Amygdala (tissue), 56 donors: ENCODE data around the gene INPP4B.

Experiments used
- DNase-seq, 56 donors: peaks; one replicate each; lab custom pipeline; 2025; lab: John Stamatoyannopoulos, UW

The INPP4B gene

DNA sequence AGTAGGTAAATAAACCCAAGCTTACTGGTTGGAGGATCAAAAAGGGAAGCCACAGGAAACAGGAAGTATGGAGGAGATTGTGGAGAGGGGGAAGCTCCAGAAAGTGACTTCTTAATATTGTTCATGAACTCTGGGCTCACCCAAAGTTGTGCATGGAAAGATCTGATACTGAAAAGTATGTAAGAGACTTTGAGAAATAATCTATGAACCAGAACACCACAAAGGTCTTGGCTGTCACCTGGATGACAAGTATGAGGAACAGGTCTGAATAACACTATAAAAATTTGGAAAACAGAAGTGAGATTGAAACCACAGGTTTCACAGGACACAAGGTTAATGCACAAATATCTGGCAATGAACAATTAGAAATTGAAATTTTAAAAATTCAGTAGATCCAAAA, 567.4 kb downstream of the INPP4B start:
- DNase-seq = no peak

DNA sequence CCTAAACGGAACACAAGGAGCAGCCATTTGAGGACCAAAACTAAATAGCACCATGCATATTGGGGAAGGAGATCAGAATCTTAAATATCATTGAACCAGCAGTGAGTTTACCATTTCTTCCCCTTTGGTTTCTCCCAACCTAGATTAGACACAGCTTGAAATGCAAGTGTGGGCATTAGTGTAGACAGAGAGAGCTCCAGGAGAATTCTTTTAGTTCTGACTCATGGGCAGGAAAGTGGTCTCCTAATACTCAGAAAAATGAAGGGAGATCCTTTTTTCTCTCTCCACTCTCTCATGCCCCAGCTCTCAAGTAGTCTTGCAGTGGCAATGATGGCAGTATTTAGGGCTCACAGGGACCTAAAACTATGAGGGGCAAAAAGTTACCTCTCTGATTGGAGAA, 567.9 kb downstream of the INPP4B start:
- no peak for DNase-seq

DNA sequence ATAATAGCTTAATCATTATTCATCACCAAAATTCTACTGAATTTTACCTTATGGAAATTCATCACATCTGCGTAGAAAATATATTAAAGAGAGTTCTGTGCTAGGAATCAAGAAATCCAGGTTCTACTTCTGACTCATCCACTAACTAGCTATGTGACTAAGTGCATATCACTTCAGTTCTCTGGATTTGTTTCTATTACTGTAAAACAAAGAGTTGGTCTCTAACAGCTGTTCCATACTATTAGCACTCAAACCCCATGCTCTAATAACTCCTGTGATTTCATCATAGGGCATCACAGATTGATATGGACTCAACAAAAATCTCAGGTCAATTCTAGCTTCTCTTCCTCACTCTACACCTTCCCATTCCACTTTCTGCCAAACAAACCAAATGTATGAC, 572.0 kb downstream of the INPP4B start:
- no peak for DNase-seq

DNA sequence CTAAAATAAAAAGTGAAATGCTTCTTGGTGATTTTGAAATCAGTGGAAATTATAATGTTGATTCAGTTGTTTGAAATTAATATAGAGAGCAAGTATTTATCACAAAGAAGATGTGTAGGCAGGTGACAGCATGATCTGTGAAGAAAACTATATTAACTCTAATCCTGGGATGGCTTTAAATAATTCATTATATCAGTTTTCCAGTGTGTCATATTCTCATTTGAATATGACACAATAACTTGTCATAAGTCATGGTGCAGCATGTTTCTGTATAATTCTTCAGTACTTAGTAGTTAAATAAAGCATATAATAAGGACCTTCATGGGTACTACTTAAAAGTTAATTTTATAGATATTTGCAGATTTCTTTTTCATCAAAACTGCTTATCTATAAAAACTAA, 573.6 kb downstream of the INPP4B start:
- no peak for DNase-seq

DNA sequence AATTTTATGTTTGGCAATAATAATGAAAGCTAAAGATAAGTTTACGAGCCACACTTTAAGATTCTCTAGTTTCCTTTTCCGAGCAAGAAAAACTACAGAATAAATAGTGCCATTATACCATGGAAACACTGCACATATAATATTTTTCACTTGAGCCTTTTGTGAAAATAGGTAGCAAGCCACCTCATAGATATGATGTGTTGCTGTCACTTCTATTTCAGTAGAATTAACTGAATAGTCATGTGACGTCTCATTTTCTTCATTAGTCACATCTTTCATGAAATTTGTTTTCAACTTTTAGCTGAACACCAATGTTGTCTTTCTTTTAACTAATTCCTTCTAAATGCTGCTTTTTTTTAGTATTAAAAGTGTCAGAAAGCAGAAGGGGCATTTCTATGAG, 574.3 kb downstream of the INPP4B start:
- DNase-seq = no peak

DNA sequence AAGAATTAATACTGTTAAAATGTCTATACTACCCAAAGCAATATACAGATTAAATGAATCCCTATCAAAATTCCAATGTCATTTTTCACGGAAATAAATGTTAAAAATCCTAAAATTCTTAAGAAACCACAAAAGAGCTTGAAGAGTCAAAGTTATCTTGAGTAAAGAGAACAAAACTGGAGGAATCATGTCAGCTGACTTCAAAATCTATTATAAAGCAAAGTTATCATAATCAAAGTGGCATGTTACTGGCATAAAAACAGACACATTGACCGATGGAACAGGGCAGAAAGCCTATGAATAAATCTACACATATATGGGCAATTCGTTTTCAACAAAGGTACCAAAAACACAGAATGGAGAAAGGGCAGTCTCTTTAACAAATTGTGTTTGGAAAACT, 579.0 kb downstream of the INPP4B start:
- no peak for DNase-seq

DNA sequence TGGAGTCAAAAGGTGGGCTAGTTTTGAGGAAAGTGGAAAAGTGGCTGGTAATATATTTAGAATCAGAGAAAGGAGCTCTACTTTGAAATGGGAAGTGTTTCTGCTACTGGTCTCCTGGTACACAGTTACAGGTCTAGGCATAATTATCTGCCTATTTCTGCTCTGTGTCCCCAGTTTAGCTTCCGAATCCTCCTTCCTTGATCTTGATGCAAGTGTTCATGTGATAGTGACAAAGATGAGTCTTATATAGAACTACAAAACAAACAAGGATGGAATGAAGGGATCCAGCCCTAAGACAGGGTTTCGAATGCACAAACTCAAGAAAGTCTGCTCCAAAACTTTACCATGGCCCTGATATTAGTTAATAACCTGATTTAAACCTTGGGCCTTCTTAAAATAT, 580.2 kb downstream of the INPP4B start:
- no peak for DNase-seq

DNA sequence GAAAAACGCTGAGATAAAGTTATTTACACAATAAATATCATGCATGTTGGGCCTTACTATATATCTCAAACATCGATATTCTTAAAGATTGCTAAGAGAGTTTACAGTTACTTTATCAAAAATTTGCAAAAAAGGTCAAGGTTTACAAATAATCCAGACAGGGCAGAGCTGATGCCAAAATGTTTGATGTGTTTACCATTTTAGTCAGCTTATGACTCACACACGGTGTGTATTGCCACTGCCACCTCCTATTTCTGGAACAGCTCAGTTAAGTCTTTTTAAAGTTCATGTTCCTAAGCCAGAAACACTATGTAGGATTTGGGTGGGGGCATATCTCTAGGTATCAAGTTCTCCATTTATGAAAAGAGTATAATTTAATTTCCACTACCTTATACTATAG, 580.6 kb downstream of the INPP4B start:
- no peak for DNase-seq

DNA sequence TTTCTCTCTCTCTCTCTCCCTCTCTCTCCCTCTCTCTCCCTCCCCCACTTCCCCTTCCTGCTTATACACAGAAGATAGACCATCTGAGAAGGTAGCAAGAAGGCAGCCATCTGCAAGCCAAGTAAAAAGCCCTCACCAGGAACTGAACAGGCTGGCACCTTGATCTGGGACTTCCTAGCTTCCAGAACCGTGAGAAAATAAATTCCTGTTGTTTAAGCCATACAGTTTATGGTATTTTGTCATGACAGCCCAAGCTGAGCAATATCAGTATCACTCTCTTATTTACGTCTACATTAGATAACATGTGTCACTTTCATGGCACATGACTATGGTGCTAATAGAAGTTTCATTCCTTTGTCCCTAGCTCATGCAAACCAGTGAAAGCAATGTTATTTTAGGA, 581.1 kb downstream of the INPP4B start:
- DNase-seq = no peak

DNA sequence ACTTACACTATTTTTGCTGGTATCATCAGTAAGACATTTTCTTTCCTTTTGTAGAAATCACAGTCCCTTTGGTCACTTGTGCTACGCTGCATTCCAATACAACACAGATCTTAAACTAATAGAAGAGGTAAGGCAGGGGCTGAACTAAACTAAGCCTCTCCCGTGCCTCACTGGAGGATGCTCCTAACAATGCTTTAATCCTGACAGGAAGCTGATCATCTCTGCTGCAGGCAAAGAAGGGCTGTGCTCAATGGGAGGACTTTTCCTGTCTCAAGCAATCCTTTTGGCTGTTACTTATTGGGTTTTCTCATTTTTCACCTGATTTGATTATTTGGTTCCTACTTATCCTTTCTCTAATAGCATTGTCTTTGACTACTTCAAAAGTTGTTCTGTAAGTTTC, 583.1 kb downstream of the INPP4B start:
- DNase-seq = no peak

DNA sequence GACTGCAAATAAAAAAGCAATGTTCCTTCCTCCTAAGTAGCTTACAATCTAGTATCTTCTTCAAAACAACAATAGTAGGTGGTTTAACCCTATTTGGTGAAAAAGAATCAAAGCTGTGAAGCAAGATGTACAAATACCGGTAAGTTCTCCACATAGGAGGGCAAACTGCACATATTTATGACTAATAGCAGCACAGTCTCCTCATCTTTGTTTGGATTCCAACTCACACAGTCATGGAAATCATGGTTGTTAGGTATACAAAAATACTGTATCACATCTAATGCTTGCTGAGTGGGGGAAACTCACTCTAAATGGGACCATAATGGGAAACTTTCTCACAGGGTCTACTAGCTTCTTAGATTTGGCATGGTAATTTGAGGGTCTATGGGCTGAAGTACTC, 597.2 kb downstream of the INPP4B start:
- DNase-seq = no peak

DNA sequence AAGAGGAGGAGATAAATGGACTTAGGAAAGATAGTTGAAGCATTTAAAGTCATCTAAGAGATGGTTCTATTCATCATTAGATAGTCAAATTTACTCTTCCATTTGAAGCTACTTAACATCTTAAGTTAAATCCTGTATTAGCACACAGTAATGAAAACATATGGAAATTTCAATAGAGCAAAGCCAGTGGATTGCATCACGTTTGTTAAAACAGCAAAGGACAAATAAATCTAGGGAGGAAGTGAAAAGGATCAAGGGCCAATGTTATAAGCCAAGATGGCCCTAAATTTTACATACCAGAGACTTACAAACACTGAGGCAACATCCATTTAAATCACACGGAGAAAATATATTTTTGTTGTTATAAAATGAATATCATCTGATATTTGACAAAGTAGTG, 602.8 kb downstream of the INPP4B start:
- DNase-seq = no peak

DNA sequence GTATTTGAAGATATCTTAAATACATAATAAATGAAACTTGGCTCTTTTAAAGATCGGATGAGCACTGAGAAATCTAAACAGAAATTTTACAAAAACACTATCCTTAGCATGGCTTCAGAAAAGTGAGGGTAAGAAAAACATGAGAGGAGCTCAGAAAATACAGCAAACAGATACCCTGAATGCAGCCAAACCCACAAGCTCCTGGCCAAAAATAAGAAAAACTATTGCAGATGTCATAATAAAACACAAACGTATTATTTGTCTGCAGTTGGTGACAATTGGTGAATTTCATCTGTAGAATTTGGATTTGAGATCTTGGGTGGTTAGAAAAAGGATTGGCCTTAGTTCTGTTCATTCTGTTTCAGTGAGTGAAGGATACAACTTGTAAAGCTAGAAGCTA, 603.9 kb downstream of the INPP4B start:
- no peak for DNase-seq

DNA sequence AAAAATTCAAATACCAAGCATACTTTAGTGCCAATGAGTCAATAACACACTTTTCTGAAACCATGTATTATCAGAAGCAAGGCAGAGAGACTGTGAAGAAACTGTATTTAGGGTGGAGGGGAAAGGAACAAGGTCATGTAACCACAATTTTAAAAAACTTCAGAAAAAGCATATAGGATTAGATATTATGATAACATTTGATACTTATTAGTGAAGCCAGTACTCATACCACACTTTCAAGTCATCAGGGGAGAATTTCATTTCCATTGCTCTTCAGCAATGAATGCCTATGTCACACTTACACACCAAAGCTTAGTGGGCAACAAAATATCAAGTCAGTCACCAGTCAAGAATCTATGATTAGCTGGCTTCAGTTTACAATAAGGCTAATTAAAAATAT, 607.5 kb downstream of the INPP4B start:
- DNase-seq = no peak

DNA sequence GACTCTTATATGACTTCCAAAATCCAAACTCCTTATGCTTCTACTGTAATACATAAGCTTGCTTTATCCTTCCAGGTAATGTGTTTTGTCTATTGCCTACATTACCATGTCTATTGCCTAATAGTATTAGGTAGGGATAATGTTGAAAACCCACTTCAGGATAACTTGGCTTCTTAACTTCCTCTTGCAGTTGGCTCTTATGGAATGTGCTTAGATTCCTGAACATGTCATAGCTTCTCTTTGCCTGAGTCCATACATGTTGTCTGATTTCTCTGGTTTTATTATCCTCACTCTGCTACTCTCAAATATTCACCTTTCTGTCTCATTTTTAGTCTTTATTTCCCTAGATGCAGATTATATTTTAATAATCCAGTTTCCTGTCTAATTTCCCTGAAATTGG, 609.8 kb downstream of the INPP4B start:
- DNase-seq = no peak

DNA sequence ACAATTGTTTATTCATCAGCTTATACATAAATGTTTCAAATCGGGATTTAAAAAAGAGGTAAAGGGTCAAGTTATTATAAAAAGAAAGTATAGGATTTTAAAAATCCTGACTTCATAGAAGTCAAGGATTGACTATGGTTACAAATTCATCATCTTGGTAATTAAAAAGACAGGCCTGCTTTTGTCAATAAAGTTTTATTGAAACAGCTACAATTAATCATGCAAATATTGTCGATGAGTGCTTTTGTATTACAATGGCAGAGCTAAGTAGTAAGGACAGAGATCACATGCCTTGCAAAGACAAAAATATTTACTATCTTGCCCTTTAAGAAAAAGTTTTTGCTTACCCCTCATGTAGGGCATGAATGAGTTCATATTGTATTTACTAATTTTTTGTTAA, 614.3 kb downstream of the INPP4B start:
- no peak for DNase-seq

DNA sequence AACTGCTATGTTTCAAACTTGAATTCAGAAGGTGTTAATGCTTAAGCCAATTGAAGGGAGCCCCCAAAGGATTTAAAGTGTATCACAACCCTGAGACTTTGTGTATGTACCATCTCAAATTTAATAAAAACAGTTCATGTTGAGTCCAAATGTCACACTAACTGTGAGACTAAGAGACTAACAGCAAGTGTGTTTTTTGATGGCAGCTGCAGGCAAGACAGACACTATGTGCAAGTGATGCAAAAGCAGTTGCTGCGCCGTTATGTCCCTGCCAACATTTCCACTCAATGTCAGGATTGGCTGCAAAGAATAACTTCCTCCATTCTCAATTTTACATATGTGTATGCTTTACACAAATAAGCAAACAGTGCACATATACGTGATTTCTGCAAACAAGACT, 615.1 kb downstream of the INPP4B start:
- no peak for DNase-seq

DNA sequence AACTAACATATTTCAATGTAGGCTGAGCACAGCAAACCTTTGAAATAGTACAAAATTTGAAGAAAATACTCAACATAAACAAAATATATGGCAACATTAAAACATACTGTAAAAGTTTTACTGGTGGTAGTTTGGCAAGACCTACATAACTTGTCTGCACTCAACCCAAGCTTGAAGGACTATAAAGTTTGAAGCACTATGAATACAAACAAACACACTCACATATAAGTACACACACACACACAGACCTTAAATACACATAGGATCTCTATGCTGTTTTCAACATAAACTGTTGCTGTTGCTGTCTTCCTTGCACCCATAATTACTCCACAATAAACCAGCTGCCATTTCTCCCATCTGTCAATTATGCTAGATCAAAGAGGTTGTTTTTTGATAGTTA, 620.1 kb downstream of the INPP4B start:
- no peak for DNase-seq

DNA sequence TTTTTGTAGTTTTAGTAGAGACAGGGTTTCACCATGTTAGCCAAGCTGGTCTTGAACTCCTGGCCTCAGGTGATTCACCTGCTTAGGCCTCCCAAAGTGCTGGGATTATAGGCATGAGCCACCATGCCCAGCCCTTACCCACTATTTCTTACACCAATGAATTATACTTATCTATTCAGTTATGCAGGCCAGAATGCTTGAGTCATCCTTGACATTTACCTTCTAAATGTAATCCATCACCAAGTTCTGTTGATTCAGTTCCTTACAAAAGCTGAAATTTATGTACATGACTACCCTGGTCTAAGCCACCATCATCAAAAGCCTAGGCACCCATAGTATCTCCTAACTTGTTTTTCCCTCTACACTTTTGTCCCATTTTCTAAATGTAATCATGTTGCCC, 624.0 kb downstream of the INPP4B start:
- DNase-seq = no peak

DNA sequence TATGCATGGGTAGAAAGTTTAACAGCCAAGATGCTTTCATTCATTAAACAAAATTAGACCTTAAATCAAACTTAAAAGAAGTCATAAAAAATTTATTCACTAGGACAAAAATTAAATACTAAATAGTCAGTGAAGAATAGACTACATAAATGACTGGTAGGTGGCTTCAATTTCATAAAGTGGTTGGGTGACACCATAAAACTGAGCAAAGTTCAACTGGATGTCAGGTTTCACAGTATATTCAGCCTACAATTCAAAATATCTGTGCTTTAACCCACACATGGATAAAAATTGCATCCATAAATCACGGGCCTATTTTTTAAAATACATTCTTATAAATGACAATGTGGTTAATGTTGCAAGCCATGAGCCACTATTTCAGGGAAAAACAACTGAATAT, 627.4 kb downstream of the INPP4B start:
- DNase-seq = no peak

DNA sequence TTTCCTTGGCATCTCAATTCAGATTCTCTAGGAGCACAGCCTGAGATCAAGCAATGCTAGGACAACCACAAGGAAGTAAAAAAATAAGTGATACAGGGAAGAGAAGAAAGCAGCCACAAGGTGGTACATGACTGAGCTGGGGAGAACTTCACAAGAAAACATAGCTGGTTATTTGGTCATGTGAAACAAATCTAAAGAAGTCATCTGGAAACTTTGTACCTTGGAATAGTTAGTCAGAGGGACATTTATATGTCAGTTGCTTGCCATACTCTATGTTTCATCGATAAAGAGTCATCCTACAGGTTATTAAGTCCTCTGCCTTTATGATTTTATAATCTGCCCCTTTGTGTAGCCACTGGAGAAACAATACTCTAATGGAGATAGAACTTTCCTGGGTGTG, 634.7 kb downstream of the INPP4B start:
- DNase-seq = no peak

DNA sequence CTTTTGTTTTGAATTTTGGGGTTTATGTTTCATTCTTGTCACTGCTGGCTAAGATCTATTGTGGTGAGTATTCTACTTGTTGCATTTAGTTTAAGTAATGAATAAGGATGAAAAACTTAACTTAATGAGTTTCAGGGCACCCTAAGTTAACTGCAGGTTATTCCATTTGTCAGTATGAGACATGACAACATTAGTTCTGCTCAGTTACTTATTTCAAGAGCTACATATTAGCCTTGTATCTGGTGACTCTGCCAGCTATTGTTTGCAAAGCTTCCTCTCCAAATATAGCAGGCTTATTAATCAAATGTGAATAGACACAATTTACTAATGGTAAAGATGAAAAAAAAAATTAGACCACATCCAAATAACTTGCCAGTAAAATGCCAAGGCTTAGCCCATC, 642.6 kb downstream of the INPP4B start:
- DNase-seq = no peak

DNA sequence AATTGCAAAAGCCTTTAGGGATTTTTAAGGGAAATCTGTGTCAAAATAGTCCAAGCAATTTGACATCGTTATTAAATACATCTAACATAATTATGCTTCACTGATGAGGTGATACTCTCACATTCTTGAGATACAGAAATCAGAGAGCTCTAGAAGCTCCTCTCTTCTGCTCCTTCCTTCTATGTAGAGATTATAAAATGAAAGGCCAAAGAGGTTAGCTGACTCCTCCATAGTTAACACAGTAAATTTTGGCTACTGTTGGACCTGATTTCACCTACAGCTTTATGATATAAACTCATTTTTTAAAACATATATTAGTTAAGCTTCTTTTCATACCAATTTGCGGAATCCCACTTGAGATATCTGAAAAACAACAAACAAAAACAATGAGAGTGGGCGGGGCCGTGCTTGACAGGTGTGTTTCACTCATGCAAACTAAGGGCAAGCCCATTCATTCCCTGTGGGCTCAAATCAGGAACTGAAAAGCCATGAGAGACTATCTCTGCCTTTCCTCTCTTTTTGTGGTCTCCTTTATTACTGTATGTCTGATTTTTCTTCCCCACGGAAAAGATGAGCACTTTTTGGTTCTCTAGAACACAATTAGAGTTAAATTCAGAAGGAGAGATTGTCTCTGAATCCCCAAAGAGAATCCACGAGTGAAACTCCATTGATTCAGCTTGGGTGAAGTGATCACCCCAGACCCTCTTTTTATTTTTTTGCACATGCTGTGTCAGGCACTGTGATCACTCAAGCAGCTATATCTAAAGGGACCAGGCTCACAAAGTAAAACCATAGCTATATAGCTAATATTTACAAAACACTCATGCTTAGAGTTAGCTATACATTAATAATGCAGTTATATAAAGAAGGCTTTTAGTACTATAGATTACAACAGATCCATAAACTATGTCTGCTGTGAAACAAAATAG, 643.4 kb downstream of the INPP4B start:
- no peak for DNase-seq
